ENCODE data around the gene MCF2L.
"Not testable (repeated sequence)": the region's sequence is repeated elsewhere in the genome, so short reads cannot be mapped to it uniquely, and the experiment has no call there.

Gene MCF2L

DNA sequence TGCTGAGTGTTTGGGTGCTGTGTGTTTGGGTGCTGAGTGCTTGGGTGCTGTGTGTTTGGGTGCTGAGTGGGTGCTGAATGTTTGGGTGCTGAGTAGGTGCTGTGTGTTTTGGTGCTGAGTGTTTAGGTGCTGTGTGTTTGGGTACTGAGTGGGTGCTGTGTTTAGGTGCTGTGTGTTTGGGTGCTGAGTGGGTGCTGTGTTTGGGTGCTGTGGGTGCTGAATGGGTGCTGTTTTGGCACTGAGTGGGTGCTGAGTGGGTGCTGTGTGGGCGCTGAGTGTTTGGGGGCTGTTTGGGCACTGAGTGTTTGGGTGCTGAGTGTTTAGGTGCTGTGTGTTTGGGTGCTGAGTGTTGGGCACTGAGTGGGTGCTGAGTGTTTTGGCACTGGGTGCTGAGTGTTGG is 88.1 kb downstream of the MCF2L start:
- DNase-seq: no peak

DNA sequence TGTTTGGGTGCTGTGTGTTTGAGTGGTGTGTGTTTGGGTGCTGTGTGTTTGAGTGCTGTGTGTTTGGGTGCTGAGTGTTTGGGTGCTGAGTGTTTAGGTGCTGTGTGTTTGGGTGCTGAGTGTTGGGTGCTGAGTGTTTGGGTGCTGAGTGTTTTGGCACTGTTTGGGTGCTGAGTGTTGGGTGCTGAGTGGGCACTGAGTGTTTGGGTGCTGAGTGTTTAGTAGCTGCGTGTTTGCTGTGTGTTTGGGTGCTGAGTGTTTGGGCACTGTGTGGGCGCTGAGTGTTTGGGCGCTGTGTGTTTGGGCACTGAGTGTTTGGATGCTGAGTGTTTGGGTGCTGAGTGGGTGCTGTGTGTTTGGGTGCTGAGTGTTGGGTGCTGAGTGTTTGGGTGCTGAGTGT is 88.5 kb downstream of the MCF2L start:
- DNase-seq: not testable (repeated sequence)

DNA sequence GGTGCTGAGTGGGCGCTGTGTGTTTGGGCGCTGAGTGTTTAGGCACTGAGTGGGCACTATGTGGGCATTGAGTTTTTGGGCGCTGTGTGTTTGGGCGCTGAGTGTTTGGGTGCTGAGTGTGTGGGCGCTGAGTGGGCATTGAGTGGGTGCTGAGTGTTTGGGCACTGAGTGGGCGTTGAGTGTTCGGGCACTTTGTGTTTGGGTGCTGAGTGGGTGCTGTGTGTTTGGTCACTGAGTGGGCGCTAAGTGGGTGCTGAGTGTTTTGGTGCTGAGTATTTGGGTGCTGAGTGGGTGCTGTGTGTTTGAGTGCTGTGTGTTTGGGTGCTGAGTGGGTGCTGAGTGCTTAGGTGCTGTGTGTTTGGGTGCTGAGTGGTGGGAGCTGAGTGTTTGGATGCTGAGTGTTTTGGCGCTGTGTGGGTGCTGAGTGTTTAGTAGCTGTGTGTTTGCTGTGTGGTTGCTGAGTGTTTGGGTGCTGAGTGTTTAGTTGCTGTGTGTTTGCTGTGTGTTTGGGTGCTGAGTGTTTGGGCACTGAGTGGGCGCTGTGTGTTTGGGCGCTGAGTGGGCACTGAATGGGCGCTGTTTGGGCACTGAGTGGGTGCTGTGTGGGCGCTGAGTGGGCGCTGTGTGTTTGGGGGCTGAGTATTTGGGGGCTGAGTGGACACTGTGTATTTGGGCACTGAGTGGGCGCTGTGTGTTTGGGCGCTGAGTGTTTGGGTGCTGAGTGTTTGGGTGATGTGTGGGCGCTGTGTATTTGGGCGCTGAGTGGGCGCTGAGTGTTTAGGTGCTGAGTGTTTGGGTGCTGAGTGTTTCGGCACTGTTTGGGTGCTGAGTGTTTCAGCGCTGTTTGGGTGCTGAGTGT is 89.3 kb downstream of the MCF2L start:
- no peak for DNase-seq

DNA sequence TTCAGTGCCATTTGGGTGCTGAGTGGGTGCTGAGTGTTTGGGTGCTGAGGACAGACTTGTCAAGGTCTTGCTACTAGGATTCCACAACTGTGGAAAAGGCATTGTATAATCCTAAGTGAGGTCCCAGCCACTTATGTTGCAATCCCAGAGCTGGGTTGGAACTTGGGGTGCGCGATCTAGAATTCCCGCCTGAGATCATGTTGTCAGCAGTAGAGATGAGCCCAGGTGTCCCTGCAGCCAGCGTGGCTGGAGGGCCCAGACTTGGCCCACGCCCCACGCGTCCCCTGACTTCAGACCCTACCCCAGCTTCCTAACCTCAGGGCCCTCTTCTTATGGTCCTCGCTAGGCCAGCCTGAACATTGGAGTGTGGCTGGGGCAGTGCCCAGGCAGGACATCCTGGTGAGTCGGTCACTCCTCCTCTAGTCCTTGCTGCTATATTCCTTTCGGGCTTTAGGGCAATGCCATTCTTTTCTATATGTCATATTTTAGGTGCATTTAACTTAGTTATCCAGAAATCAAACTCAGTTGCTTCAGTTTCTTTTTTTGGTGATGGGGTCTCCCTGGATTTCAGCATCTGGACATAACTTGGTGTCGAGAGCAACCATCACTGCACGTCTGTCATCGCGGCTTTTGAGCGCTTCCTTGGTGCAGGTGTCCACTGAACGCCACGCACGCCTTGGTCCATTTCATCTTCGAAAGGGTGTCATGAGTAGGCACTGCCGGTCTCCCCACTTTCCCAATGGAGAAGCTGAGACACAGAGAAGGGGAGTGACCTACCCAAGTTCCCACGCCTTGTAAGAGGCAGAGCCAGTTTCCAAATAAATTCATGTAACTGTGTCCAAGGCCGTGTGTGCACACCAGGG is 90.2 kb downstream of the MCF2L start:
- no peak for DNase-seq

DNA sequence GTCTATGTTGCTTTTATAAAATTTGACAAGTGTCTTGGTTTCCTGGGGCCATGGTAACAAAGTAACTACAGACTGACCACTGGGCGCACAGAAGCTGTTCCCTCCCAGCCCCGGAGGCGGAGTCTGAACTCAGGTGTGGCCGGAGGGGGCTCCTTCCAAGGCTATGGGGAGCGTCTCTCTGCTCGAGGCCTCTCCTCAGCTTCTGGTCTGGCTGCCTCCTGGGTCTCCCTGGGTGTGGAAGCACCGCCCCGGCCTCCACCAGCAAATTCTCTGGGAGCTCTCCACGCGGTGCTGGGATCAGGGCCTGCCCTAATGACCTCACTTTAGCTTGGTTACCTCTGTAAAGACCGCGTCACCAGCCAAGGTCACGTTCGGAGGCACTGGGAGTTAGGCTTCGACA is 90.9 kb downstream of the MCF2L start:
- no peak for DNase-seq

DNA sequence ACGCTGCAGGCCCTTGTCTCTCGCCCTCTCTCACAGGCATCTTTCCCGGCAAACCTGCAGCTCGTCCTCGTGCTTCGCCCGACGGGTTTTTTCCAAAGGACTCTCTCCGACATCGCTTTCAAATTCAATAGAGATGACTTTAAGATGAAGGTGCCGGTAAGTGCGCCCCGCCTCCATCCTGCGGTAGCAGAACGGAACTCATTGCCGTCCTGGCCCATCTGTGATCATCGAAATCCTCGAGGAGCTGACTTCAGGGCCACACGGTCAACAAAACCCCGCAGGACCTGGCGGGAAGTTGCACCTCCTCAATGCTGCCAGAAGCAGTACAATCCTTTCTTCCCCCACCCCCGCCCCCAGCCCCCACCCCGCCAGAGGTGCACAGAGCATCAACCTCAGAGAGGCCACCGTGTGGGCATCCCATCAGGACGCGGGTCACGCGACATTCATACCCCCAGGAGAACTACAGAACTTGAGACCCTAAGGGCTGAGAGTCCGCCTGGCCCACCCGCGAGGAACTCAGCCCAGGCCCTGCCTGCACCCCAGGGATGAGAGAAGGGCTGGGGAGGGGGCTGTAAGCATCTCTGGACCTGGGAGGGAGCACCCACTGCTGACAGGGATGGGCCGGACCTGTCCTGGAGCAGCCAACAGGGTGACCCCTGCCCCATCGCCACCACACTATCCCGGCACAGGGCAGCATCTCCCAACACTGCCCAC is 91.7 kb downstream of the MCF2L start:
- no peak for DNase-seq

DNA sequence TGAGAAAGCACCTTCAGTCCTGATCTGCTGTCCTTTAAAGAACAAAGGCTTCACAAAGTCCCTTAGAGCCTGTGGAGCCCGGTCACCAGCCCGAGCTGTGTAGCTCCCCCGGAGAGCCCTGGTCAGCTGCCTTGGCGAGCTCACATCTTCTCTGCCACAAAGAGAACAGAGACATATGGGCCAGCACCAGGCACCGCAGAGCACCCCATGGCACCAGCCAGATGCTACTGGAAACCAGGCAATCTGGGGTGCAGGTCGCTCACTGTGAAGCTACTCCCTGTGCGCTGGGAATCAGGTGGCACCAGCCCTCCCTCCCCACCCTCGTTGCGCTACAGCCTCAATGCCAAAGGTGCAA is 92.2 kb downstream of the MCF2L start:
- DNase-seq: no peak

DNA sequence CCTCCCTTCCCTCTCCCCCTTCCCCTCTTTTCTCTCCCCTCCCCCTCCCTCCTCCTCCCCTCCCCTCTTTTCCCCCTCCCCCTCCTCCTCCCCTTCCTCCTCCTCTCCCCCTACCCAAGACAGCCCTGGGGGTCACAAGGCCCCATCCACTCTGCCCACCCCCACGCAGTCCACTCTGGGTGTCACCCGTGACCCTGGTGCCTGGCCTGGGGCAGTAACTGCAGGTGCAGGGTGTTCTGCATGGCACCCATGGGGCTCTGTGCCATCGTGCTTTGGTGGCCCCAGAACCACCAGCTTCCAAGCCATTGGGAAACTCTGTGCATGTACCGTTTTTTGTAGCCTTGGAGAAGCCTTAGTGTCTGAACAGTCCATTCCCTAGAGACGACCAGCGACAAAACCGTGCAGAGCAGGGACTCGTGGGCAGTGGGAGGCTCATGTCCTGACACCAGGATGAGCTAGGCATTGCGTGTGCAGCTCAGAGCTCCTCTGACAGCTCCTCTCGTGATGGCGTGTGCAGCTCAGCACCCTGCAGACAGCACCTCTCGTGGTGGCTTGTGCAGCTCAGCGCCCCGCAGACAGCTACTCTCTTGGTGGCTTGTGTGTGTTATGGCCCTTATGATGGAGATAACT is 92.9 kb downstream of the MCF2L start:
- DNase-seq: no peak

DNA sequence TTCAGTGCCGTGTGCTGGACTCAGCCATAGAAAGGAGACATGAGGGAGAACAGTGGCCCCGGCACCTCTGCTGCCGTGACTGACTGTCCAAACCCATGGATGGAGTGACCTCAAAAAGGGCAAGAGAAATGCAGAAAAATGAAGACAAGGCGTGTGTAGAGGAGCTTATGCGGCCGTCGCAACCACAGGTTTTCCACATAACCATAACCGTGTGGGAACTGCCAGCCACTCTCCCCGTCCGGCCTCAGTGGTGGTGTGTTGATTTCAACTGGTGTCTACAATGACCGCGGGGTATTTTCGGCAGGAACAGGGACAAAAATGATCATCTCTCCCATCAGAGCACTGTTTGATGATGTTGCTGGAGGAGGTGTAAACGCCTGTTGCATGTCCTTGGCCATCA is 93.7 kb downstream of the MCF2L start:
- DNase-seq: no peak

DNA sequence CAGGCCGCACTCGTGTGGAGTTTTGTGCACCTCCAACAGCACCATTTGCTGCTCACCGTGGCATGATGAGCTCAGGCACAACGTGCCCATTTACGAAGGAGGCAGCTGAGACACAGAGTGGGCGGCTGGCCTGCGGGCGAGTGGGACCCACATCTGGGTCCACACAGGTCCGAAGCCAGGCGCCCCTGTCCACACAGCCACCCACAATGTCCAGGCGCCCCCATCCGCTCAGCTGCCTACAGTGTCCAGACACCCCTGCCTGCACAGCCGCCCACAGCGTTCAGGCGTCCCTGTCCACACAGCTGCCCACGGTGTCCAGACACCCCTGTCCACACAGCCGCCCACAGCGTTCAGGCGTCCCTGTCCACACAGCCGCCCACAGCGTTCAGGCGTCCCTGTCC is 94.1 kb downstream of the MCF2L start:
- DNase-seq: no peak

DNA sequence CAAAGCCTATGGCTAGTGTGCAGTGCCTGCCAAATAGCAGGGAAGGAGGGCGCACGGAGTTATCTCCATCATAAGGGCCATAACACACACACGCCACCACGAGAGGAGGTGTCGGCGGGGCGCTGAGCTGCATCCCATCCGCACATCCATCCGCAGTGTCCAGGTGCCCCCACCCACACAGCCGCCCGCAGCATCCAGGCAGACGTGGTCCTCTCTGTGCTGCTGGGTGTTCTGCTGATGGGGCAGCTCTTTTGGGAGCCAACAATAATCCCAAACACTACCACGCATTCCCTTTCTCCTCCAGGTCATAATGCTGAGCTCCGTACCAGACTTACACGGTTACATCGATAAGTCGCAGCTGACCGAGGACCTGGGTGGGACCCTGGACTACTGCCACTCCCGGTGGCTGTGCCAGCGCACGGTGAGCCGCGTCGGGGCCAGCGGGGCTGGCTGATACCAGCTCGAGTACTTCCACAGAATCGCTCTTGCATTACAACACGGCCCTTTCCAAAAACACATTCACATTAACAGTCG is 95.1 kb downstream of the MCF2L start:
- no peak for DNase-seq

DNA sequence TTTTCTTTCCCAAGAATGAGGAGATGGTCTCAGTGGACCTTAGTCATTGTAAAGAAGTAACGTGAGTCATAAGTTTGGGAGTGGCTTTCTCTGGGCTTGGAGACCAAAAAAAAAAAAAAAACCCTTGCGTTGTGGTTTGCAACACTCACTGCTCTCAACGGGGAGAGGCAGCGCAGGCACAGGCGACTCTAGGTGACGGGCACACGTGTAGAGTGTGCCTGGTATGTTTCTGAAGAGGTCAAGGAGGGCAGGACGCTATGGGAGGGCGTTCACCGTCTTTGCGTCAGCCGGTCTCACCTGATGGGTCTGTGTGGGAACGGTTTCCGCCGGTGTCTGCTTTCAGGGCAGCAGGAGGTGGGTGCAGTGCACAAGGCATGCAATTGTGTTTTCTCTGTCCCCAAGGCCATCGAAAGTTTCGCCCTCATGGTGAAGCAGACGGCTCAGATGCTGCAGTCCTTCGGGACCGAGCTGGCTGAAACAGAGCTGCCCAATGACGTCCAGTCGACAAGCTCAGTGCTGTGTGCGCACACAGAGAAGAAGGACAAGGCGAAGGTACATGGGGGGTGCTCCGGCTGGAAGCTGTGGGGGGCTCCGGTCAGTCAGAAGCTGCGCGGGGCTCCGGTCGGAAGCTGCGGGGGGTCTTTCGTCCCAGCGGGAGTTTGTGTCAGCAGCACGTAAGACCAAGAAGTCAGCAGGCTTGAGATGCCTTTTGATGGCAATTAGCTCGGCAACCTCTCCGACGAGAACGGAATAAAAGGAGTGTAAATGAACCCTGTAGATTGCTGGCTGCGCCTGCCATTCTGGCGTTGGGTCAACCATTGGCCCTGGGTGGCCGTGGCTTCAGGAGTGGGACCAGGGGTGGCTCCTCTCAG is 95.8 kb downstream of the MCF2L start:
- DNase-seq: no peak

DNA sequence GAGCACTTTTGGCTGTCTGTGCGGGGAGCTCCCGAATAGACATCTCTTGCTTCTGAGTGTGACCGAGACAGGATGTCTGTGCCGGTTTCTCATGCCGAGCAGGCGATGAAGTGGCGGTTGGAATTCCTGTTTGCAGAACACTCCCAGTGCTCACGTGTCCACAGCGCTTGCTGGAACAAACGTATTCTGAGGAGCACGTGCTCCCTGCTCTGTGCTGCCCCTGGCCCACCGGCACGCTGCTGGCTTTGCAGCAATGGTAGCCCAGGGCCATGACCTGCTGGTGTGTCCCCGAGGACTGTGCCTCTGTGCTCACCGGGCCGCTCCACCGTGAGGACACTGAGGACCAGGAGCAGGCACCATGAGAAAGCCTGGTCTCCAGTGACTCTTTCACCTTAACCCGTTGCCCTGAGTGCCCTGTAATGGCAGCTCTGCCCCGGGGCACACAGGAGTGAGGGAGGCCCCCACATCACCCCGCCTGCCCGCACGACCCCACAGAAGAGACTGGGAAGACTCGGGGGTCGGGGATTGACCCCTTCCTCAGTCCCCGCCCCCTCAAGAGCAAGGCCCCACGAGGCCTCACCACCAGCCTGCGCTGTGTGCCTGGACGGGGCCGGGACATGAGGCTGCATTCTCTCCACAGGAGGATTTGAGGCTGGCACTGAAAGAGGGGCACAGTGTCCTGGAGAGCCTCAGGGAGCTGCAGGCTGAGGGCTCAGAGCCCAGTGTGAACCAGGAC is 96.6 kb downstream of the MCF2L start:
- DNase-seq: no peak

DNA sequence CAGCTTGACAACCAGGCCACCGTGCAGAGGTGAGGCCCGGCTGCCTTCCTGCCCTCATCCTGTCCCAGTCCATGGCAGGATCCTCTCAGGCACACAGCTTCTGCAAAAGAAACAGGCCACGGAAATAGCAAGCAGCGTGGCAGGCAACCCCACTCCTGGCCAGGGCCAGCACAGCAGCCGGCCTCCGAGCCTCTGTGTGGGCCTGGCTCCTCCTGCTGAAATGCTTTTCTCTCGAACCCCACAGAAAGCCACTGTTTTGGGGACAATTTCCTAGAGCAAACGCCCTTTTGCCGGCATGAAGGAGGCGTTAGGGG is 97.1 kb downstream of the MCF2L start:
- DNase-seq: no peak

DNA sequence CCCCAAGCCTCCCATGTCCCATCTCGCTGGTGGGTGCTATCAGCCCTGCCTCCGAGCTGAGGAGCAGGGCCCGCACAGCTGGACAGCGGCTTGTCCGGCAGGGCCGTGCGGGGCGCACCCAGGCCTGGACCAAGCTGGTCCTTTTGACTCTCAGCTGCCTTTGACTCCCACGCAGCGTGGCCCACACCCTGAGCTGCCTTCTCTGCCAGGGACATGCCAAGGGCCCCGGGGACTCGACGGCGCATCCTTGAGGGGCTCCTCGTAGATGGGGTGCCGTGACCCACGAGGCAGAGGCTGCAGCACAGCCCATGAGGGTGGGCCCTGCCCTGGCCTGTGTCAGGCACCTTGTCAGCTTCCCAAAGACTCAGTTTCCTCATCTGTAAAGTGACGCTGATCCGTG is 97.7 kb downstream of the MCF2L start:
- DNase-seq: no peak

DNA sequence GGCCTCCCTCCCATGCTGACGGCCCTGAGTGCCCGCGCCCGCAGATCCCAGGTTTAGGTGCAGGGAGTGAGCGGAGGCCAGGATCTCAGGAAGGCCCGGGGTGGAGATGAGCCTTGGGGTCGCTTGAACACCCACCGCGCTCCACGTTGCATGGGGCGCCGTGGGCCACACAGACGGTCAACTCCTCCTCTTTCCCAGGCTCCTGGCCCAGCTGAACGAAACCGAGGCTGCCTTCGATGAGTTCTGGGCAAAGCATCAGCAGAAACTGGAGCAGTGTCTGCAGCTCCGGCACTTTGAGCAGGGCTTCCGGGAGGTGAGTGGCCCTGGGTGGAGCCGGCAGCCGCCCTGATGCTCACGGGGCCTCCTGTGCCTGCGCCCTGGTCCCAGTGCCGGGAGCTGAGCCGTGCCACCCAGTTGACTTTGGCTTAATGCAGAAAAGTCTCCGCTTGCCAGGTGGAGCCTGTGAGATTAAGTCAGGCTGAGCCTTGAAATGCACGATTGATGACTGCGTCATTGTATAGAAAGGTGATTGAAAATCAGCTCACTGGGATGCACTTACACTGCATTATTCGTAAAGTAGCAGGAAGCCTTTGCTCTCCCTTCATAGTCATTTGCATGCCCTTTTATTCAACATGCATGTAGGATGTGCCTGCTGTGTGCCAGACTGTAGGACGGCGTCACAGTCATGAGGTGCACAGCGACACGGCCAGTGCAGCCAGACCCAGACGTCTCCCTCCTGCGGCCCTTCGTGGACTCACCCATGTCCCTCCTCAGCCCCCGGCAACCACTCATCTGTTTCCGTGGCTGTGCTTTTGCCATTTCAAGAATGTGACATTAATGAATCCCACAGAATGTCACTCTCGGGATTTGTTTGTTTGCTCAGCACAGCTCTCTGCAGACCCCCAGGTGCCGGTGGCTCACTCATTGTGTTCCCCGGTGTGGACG is 101.1 kb downstream of the MCF2L start:
- DNase-seq: no peak

DNA sequence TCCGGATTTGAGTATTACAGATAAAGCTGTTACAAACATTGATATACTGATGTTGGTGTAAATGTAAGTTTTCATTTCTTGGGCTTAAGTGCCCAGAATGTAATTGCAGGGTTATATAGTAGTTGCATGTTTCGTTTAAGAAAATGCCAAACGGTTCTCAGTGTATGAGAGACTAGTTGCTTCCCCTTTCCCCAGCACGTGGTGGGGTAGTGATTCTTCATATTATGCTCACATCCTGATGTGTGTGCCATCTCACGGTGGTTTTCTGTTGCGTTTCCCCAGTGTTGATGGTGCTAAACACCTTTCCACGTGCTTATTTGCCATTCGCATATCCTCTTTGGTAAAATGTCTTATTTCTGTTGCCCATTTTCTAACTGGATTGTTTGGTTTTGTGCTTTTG is 101.8 kb downstream of the MCF2L start:
- DNase-seq: no peak

DNA sequence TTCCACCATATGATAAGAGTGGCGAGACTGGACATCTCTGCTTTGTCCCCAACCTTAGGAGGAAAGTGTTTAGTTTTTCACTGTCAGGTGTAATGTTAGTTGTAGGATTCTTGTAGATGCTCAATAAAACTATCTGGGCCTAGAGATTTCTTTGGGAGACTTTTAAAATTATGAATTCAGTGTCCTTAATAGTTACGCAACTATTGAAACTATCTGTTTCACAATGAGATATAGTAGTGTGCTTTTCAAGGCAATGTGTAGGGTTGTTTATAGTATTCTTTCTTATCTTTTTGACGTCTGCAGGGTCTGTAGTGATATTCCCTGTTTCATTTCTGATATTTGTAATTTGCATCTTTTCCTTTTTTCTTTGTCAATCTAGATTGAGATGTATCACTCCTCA is 103.4 kb downstream of the MCF2L start:
- no peak for DNase-seq

DNA sequence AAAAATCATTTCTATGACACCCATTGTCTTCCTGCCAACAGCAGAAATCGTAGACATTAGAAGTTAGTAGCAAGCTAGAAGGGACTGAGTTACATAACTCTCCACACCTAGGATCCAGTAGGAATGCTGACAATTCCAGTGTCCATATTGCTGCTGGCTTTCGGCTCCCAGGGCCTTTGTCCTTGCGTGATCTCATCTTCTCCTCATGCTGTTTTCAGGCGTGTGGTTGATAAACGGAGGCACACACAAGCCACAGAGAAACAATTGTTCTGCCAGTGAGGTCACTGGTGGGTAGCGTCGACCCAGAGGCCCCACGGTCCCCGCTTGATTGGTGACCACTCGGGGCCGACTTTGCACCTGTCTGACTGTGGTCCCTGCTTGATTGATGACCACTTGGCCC is 104.9 kb downstream of the MCF2L start:
- no peak for DNase-seq

DNA sequence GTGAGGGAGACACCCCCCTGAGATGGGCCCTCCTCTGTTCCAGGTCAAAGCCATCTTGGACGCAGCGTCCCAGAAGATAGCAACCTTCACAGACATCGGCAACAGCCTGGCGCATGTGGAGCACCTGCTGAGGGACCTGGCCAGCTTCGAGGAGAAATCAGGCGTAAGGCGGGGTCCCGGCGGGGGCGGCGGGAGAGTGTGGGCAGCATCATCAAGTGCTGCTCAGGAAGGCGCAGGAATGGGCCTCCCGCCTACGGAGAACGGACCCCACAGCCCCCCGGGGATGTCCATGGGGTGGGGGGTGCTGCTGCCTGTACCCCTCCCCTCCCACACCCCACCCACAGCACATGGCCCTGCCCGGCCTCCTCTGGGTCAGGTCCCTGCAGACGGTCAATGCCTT is 105.4 kb downstream of the MCF2L start:
- no peak for DNase-seq
